Esophagus squamous epithelium (tissue), 5 donors: ENCODE data around the gene INPP5D. TPM values are rescaled to one million over a fixed set of nuclear protein-coding genes. Genes with fewer than 3 reads are reported as not detected.

Experiments used
- DNase-seq: peaks from one replicate; lab custom pipeline; 2025; lab: John Stamatoyannopoulos, UW
- H3K27ac ChIP-seq, 4 donors: fragments of 200-600 bp; sonication (generic); one replicate each; pipeline ENCODE4 v1.5.1; 2016 to 2019; ENCODE audit warnings: mild to moderate bottlenecking in 1 of 4
- H3K27me3 ChIP-seq, 4 donors: fragments of 200-600 bp; sonication (generic); 1 replicate in 3 of 4; 2 replicates in 1 of 4; pipeline versions ENCODE4 v1.5.1 to v1.6.0; 2017 to 2021; ENCODE audit warnings: antibody characterized with exemption in 1 of 4
- H3K36me3 ChIP-seq, 3 donors: fragments of 200-600 bp; sonication (generic); one replicate each; pipeline ENCODE4 v1.5.1; 2016 to 2019
- H3K4me1 ChIP-seq, 3 donors: fragments of 200-600 bp; sonication (generic); one replicate each; pipeline ENCODE4 v1.5.1; 2017 to 2019
- H3K4me3 ChIP-seq, 4 donors: fragments of 200-600 bp; sonication (generic); 1 replicate in 3 of 4; 2 replicates in 1 of 4; pipeline ENCODE4 v1.5.1; 2016 to 2019; ENCODE audit warnings: mild to moderate bottlenecking in 2 of 4, moderate library complexity in 1 of 4
- H3K9me3 ChIP-seq, 3 donors: fragments of 200-600 bp; sonication (generic); one replicate each; pipeline ENCODE4 v1.5.1; 2016 to 2019
- CTCF ChIP-seq, 6 experiments: fragments of 450-650 bp in 4 of 6; fragments of 200-600 bp in 2 of 6; sonication (generic) in 2 of 6; IDR thresholded peaks; one replicate each; pipeline ENCODE4 v1.5.1; 2016 to 2019; ENCODE audit warnings: antibody characterized with exemption in 6 of 6, mild to moderate bottlenecking in 4 of 6, moderate library complexity in 4 of 6
- POLR2A ChIP-seq, 4 donors: fragments of 450-650 bp; IDR thresholded peaks; one replicate each; pipeline ENCODE4 v1.6.1; 2017; ENCODE audit warnings: antibody characterized with exemption in 4 of 4, mild to moderate bottlenecking in 4 of 4, moderate library complexity in 3 of 4
- WGBS, 2 donors: methylation state at CpG; one replicate each; pipeline ENCODE4 v1.1.5; 2018; 5-methylcytosine and 5-hydroxymethylcytosine counted together
- intact Hi-C: fragments of 100-400 bp; cut with DNase I; formaldehyde crosslinking; loops from one replicate; pipeline ENCODE4 v1.15.0; 2022
- total RNA-seq, 4 donors: library from RNA; depleted of rRNA; stranded (reverse); fragments of >200 nt; gene quantifications; one replicate each; pipeline ENCODE4 v1.1.0, GENCODE V29; 2016
- donor health status: DM: yes; HTN: yes; CAD: no.

INPP5D gene
- total RNA-seq, 4 donors from 2014 or later = 2.2 to 36.0 (median 10.2) TPM

- H3K27me3 ChIP-seq = peaks cover 0 to 30% (median 0%) of the 10 kb centered on the region in 4 donors
- no peak for DNase-seq
- intact Hi-C loops = no loop called here
- H3K4me1 ChIP-seq = peaks cover 0 to 5% (median 0%) of the 10 kb centered on the region in 3 donors
- no peak overlapping the region for H3K4me3 ChIP-seq
- H3K9me3 ChIP-seq = no peaks in the 10 kb centered on the region
- TF ChIP-seq CTCF (IDR thresholded peaks at IDR 0.05) (no peak), POLR2A (IDR thresholded peaks at IDR 0.05) (no peak)
- 91 to 93% methylated on average over 4 of the region's 4 CpGs for WGBS, 2 donors
- no peak overlapping the region for H3K27ac ChIP-seq
- no peaks in the 10 kb centered on the region for H3K36me3 ChIP-seq
Observed at GRCh38 chr2:233040571-233040970, 19.6 kb upstream of the INPP5D start.

GRCh38 chr2:233041722-233042323 is 18.3 kb upstream of the INPP5D start:
- no peaks in the 10 kb centered on the region for H3K9me3 ChIP-seq
- no peaks in the 10 kb centered on the region for H3K36me3 ChIP-seq
- no peak overlapping the region for H3K27ac ChIP-seq
- WGBS, 2 donors = 76 to 84% methylated on average over 8 to 9 of the region's 10 CpGs
- peaks cover 0 to 30% (median 0%) of the 10 kb centered on the region in 4 donors for H3K27me3 ChIP-seq
- no peak for DNase-seq
- no peak for TF ChIP-seq POLR2A (IDR thresholded peaks at IDR 0.05)
- no peak for TF ChIP-seq CTCF (IDR thresholded peaks at IDR 0.05)
- intact Hi-C loops = no loop called here
- H3K4me1 ChIP-seq = no peaks in the 10 kb centered on the region
- H3K4me3 ChIP-seq = no peak overlapping the region

- H3K4me1 ChIP-seq = peaks cover 0 to 4% (median 0%) of the 10 kb centered on the region in 3 donors
- H3K27me3 ChIP-seq = peaks cover 0 to 30% (median 0%) of the 10 kb centered on the region in 4 donors
- H3K9me3 ChIP-seq = no peaks in the 10 kb centered on the region
- no peak overlapping the region for H3K4me3 ChIP-seq
- no peak for DNase-seq
- no peaks in the 10 kb centered on the region for H3K36me3 ChIP-seq
- intact Hi-C loops = no loop called here
- H3K27ac ChIP-seq = no peak overlapping the region
- WGBS, 2 donors = 86 to 91% methylated on average over 6 to 9 of the region's 9 CpGs
- TF ChIP-seq CTCF (IDR thresholded peaks at IDR 0.05) = no peak
- no peak for TF ChIP-seq POLR2A (IDR thresholded peaks at IDR 0.05)
Observed at GRCh38 chr2:233042549-233042948, 17.6 kb upstream of the INPP5D start.

GRCh38 chr2:233044974-233045605 is 15.1 kb upstream of the INPP5D start:
- intact Hi-C loops = no loop called here
- H3K36me3 ChIP-seq = no peaks in the 10 kb centered on the region
- no peak overlapping the region for H3K4me3 ChIP-seq
- H3K27me3 ChIP-seq = peaks cover 0 to 26% (median 0%) of the 10 kb centered on the region in 4 donors
- peaks cover 9 to 28% (median 13%) of the 10 kb centered on the region in 3 donors for H3K4me1 ChIP-seq
- DNase-seq = no peak
- H3K27ac ChIP-seq = no peak overlapping the region
- H3K9me3 ChIP-seq = no peaks in the 10 kb centered on the region
- TF ChIP-seq POLR2A (IDR thresholded peaks at IDR 0.05) = no peak
- TF ChIP-seq CTCF (IDR thresholded peaks at IDR 0.05) = no peak
- WGBS, 2 donors = 89 to 92% methylated on average over 7 to 9 of the region's 9 CpGs

GRCh38 chr2:233047206-233047605 is 12.9 kb upstream of the INPP5D start:
- Histone ChIP-seq H3K4me1 (peaks cover 16 to 49% (median 26%) of the 10 kb centered on the region in 3 donors), H3K36me3 (no peaks in the 10 kb centered on the region), H3K27me3 (peaks cover 0 to 6% (median 0%) of the 10 kb centered on the region in 4 donors), H3K27ac (no peak overlapping the region), H3K9me3 (no peaks in the 10 kb centered on the region), H3K4me3 (no peak overlapping the region)
- intact Hi-C loops = no loop called here
- no peak for TF ChIP-seq CTCF (IDR thresholded peaks at IDR 0.05)
- TF ChIP-seq POLR2A (IDR thresholded peaks at IDR 0.05) = no peak
- WGBS, 2 donors = 100% methylated on average over 2 to 3 of the region's 3 CpGs
- DNase-seq = no peak
